Liver (tissue), 3 donors: ENCODE measurements around the gene SORCS2.

ENCODE experiments used
- CTCF ChIP-seq: fragments of 150-350 bp; IDR thresholded peaks from 2 replicates; pipeline ENCODE4 v1.5.1; 2017; ENCODE audit warnings: improper control_type of control experiment, low read depth, low read length; ENCODE audit not compliant: missing input control
- FOXA1 ChIP-seq: IDR thresholded peaks from 2 replicates; pipeline ENCODE4 v1.6.1; 2016; ENCODE audit warnings: antibody characterized with exemption
- FOXA2 ChIP-seq: IDR thresholded peaks from 2 replicates; pipeline ENCODE4 v1.6.1; 2016; ENCODE audit warnings: antibody characterized with exemption
- GABPA ChIP-seq, 2 donors: IDR thresholded peaks in 1 of 2; conservative IDR thresholded peaks in 1 of 2; 2 replicates each; pipeline ENCODE4 v1.6.1; 2016; ENCODE audit warnings: antibody characterized with exemption in 2 of 2, mild to moderate bottlenecking in 1 of 2, moderate library complexity in 1 of 2
- JUND ChIP-seq, 2 donors: IDR thresholded peaks; 2 replicates each; pipeline ENCODE4 v1.6.1; 2016; ENCODE audit warnings: antibody characterized with exemption in 2 of 2
- RAD21 ChIP-seq, 2 donors: IDR thresholded peaks; 2 replicates each; pipeline ENCODE4 v1.6.1; 2016; ENCODE audit warnings: antibody characterized with exemption in 2 of 2, mild to moderate bottlenecking in 2 of 2
- SP1 ChIP-seq: IDR thresholded peaks from 2 replicates; pipeline ENCODE4 v1.6.1; 2018; ENCODE audit warnings: antibody characterized with exemption, mild to moderate bottlenecking
- TAF1 ChIP-seq: conservative IDR thresholded peaks from 2 replicates; pipeline ENCODE4 v1.6.1; 2016; ENCODE audit warnings: antibody characterized with exemption, mild to moderate bottlenecking
- YY1 ChIP-seq: IDR thresholded peaks from 2 replicates; pipeline ENCODE4 v1.6.1; 2016; ENCODE audit warnings: antibody characterized with exemption, mild to moderate bottlenecking
- TF ChIP-seq, protein P1 (sequence below): IDR thresholded peaks from 2 replicates; pipeline ENCODE4 v1.6.1; 2016; ENCODE audit warnings: antibody characterized with exemption, mild to moderate bottlenecking
- TF ChIP-seq, protein P2 (sequence below): IDR thresholded peaks from 2 replicates; pipeline ENCODE4 v1.6.1; 2016; ENCODE audit warnings: antibody characterized with exemption
- donor health status: healthy.
- donor health status: healthy.

- TF ChIP-seq JUND (IDR thresholded peaks at IDR 0.05) = no peak
- TF ChIP-seq FOXA1 = no peak
- TF ChIP-seq FOXA2 = no peak
- TF ChIP-seq, protein P1, sequence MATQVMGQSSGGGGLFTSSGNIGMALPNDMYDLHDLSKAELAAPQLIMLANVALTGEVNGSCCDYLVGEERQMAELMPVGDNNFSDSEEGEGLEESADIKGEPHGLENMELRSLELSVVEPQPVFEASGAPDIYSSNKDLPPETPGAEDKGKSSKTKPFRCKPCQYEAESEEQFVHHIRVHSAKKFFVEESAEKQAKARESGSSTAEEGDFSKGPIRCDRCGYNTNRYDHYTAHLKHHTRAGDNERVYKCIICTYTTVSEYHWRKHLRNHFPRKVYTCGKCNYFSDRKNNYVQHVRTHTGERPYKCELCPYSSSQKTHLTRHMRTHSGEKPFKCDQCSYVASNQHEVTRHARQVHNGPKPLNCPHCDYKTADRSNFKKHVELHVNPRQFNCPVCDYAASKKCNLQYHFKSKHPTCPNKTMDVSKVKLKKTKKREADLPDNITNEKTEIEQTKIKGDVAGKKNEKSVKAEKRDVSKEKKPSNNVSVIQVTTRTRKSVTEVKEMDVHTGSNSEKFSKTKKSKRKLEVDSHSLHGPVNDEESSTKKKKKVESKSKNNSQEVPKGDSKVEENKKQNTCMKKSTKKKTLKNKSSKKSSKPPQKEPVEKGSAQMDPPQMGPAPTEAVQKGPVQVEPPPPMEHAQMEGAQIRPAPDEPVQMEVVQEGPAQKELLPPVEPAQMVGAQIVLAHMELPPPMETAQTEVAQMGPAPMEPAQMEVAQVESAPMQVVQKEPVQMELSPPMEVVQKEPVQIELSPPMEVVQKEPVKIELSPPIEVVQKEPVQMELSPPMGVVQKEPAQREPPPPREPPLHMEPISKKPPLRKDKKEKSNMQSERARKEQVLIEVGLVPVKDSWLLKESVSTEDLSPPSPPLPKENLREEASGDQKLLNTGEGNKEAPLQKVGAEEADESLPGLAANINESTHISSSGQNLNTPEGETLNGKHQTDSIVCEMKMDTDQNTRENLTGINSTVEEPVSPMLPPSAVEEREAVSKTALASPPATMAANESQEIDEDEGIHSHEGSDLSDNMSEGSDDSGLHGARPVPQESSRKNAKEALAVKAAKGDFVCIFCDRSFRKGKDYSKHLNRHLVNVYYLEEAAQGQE = no peak
- TF ChIP-seq CTCF = no peak
- TF ChIP-seq YY1 = no peak
- no peak for TF ChIP-seq SP1
- TF ChIP-seq, protein P2, sequence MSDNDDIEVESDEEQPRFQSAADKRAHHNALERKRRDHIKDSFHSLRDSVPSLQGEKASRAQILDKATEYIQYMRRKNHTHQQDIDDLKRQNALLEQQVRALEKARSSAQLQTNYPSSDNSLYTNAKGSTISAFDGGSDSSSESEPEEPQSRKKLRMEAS = no peak
- TF ChIP-seq RAD21 (IDR thresholded peaks at IDR 0.05) = no peak
- TF ChIP-seq TAF1 = no peak
- no peak for TF ChIP-seq GABPA (IDR thresholded peaks at IDR 0.05 in 1 of 2, conservative IDR thresholded peaks at IDR 0.05 in 1 of 2)
Observed at GRCh38 chr4:7655511-7656243, 463.3 kb downstream of the SORCS2 start.
